Gastrocnemius medialis (tissue), 4 donors: Measurements from ENCODE around the gene RPL36AL. TPM values are rescaled to one million over a fixed set of nuclear protein-coding genes. Genes with fewer than 3 reads are reported as not detected.

Source experiments
- ATAC-seq, 2 donors: fragments of 150-250 bp; one replicate each; pipeline ENCODE4 v1.9.1; 2016
- DNase-seq, 2 donors: peaks; one replicate each; pipeline ENCODE4 v3.0.0-alpha.2; 2019
- H3K27ac ChIP-seq, 4 donors: fragments of 200-600 bp; sonication (generic); 1 replicate in 1 of 4; 2 replicates in 3 of 4; pipeline ENCODE4 v1.5.1; 2016 to 2018; ENCODE audit warnings: mild to moderate bottlenecking in 2 of 4, moderate library complexity in 1 of 4
- H3K27me3 ChIP-seq, 3 donors: fragments of 200-600 bp; sonication (generic) in 2 of 3; 1 replicate in 1 of 3; 2 replicates in 2 of 3; pipeline versions ENCODE4 v1.5.1 to v1.6.0; 2016 to 2019; ENCODE audit warnings: mild to moderate bottlenecking in 1 of 3, moderate library complexity in 1 of 3
- H3K36me3 ChIP-seq, 2 donors: fragments of 200-600 bp; sonication (generic) in 1 of 2; one replicate each; pipeline ENCODE4 v1.5.1; 2017 to 2018
- H3K4me1 ChIP-seq, 2 donors: fragments of 200-600 bp; sonication (generic) in 1 of 2; one replicate each; pipeline ENCODE4 v1.5.1; 2016 to 2017; ENCODE audit warnings: mild to moderate bottlenecking in 2 of 2
- H3K4me3 ChIP-seq, 4 donors: fragments of 200-600 bp; sonication (generic) in 3 of 4; 1 replicate in 1 of 4; 2 replicates in 3 of 4; pipeline ENCODE4 v1.5.1; 2016 to 2019; ENCODE audit warnings: mild to moderate bottlenecking in 2 of 4
- H3K9me3 ChIP-seq, 3 donors: fragments of 200-600 bp; sonication (generic) in 2 of 3; 1 replicate in 1 of 3; 2 replicates in 2 of 3; pipeline ENCODE4 v1.5.1; 2016 to 2019
- POLR2A ChIP-seq, 2 donors: fragments of 450-650 bp; IDR thresholded peaks; one replicate each; pipeline ENCODE4 v1.6.1; 2017; ENCODE audit warnings: antibody characterized with exemption in 2 of 2, mild to moderate bottlenecking in 2 of 2, moderate library complexity in 2 of 2
- in situ Hi-C, 4 donors: fragments of 200-750 bp; cut with MboI; loops; one replicate each; pipeline versions ENCODE4 v1.15.0 to v1.8.0; 2017; ENCODE audit warnings: low sequenced_read_pairs in 4 of 4
- intact Hi-C: fragments of 100-400 bp; cut with DNase I; formaldehyde crosslinking; loops from one replicate; pipeline ENCODE4 v1.15.1; 2023; ENCODE audit warnings: low total_unique reads
- total RNA-seq, 4 donors: library from RNA; depleted of rRNA; stranded (reverse); fragments of >200 nt; gene quantifications; one replicate each; pipeline versions ENCODE4 v1.1.0 to v1.2.3, GENCODE V29; 2016
- TF ChIP-seq, protein P1 (sequence below), 5 experiments: fragments of 450-650 bp in 3 of 5; fragments of 200-600 bp in 2 of 5; sonication (generic) in 2 of 5; IDR thresholded peaks in 4 of 5; conservative IDR thresholded peaks in 1 of 5; 1 replicate in 4 of 5; 2 replicates in 1 of 5; pipeline ENCODE4 v1.5.1; 2016 to 2019; ENCODE audit warnings: antibody characterized with exemption in 5 of 5, mild to moderate bottlenecking in 3 of 5, moderate library complexity in 3 of 5

RPL36AL gene
- total RNA-seq, 4 donors from 2014 or later: 156 to 226 (median 203) TPM

DNA sequence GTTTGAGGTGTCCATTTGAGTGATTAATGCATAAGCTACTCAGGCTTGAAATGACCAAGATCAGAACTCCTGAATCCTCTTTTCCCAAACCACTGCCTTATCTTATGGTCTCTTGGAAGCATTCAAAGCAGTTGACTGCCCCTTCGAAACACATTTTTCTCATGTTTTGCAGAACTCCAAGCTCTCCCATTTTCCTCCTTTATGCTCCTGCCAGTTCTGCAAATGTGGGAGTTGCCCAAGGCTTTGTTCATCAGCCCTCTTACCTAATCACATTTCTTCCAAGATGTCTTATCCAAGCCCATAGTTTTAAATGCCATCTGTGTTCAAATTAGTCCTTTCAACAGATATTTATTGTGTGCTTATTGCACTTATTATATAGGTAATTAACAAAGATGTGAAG is 16.4 kb upstream of the RPL36AL start:
- Histone ChIP-seq H3K27ac (peak overlapping the region in 3 of 4 donors; percentile 10 to 92 (median 52)), H3K4me3 (no peak overlapping the region), H3K9me3 (no peaks in the 10 kb centered on the region), H3K27me3 (no peaks in the 10 kb centered on the region), H3K36me3 (peaks cover 0 to 3% of the 10 kb centered on the region in 2 donors), H3K4me1 (peaks cover 21 to 33% of the 10 kb centered on the region in 2 donors)
- TF ChIP-seq POLR2A (IDR thresholded peaks at IDR 0.05): no peak
- TF ChIP-seq, protein P1, sequence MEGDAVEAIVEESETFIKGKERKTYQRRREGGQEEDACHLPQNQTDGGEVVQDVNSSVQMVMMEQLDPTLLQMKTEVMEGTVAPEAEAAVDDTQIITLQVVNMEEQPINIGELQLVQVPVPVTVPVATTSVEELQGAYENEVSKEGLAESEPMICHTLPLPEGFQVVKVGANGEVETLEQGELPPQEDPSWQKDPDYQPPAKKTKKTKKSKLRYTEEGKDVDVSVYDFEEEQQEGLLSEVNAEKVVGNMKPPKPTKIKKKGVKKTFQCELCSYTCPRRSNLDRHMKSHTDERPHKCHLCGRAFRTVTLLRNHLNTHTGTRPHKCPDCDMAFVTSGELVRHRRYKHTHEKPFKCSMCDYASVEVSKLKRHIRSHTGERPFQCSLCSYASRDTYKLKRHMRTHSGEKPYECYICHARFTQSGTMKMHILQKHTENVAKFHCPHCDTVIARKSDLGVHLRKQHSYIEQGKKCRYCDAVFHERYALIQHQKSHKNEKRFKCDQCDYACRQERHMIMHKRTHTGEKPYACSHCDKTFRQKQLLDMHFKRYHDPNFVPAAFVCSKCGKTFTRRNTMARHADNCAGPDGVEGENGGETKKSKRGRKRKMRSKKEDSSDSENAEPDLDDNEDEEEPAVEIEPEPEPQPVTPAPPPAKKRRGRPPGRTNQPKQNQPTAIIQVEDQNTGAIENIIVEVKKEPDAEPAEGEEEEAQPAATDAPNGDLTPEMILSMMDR (IDR thresholded peaks at IDR 0.05 in 4 of 5, conservative IDR thresholded peaks at IDR 0.05 in 1 of 5): no peak
- no peak for DNase-seq
- intact Hi-C loops (loop anchor here (10.0 kb wide), 1 partner anchor 468 kb away; no protein-coding TSS in a partner anchor), in situ Hi-C loops (loop anchor here in 3 of 4 donors (10.0 to 25.0 kb wide), 4 partner anchors 52 to 475 kb away; partner anchors contain the start of genes KLHDC2 (in 2 of the 3), VCPKMT (in 2 of the 3) and RPS29 (in 1 of the 3))
- no peak for ATAC-seq

DNA sequence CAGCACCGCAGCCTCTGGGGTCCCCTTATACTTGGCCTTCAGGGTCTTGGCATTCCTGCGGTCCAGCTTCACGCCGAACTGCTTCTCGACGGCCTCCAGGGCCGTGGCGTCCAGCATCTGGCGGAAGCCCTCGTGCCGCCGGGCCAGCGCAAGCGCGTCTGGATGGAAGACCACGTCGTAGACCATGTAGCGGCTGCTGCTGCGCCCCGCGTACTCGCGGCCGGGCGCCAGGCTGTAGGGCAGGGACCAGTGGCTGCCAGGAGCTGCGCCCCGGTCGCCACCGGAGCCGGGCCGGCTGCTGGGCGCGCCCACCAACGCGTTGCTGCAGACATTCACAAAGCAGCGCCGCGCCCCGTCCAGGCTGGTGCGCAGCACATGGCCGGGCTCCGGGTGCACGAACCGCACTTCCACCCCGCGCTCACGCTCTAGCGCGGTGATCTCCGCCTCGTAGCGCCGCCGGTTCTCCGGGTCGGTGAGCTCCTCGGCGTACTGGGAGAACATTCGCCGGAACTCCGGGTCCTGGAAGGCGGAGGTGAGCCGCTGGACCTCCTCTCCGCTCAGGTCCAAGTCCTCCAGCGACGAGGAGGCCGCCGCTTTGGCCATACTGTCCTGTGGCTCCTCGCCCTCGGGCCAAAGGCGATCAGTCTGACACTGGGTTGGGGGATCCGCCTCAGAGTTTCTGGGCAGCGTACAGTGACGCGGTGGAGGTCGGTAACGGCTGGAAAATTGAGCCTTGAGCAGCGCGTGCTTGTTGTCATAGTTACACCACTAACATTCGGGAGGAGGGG is 14.3 kb upstream of the RPL36AL start, which contains the start of gene DNAAF2:
Gene DNAAF2 (minus strand): TSS at position 698 of the 788 bp plus-strand sequence. CDS start 95 bp downstream, at position 603.
- peak; percentile 34 to 39 for DNase-seq
- Histone ChIP-seq H3K4me3 (peak within 1 kb of the TSS; percentile 83 to 99 (median 90)), H3K27me3 (no peaks in the 10 kb centered on the region), H3K4me1 (peaks cover 18 to 34% of the 10 kb centered on the region in 2 donors), H3K36me3 (peaks cover 0 to 3% of the 10 kb centered on the region in 2 donors), H3K9me3 (no peaks in the 10 kb centered on the region), H3K27ac (peak within 1 kb of the TSS; percentile 92 to 100 (median 97))
- ATAC-seq: peak; percentile 48 to 60
- TF ChIP-seq, protein P1 (IDR thresholded peaks at IDR 0.05 in 4 of 5, conservative IDR thresholded peaks at IDR 0.05 in 1 of 5): no peak
- no peak for TF ChIP-seq POLR2A (IDR thresholded peaks at IDR 0.05)
- in situ Hi-C loops: loop anchor here in 3 of 4 donors (10.0 to 25.0 kb wide), 4 partner anchors 50 to 478 kb away; partner anchors contain the start of genes KLHDC2 (in 2 of the 3), VCPKMT (in 2 of the 3) and RPS29 (in 1 of the 3)
- intact Hi-C loops: loop anchor here (1.0 to 10.0 kb wide), 6 partner anchors 14 to 470 kb away; partner anchors contain the start of genes KLHDC1, KLHDC2, MGAT2 and NEMF

DNA sequence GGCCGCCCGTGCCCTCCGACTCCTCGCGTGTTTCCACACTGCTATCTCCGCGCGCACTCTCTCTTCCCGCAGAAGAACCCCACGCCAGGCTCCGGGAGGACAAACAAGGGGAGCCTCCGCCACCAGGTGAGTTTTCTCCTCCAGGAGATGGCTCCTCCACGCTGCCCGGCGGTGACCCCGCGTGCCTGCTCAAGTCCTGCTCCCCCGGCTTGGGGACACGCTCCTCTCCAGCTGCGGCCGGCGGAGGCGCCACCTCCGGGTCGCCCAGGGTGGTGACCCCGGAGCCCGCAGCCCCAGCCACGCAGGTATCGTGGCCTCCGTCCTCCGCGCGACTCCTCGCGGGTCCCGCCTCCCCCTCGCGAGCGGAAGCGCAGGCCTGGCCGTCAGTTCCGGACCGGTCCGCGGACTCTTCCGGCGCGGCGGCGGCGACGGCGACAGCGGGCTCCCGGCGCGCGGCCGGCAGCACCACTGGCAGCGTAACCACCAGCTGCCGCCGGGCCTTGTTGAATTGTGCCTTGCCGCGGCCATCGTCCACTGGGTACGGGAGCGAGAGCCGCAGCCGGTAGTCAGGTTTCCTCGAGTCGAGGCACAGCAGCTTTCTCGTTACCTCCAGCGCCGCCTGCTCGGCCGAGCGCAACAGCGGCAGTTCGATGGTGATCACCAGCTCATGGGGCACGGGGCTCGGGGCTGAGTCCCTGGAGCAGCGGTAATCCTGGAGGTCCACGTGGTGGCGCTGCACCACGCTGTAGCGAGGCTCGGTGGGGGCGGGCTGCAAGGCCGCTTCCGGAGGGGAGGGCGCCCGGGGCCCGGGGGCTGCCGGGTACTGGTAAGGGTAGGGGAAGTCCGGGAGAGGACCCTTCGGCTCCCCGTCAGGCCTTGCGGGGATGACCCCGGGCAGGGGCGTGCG is 13.5 kb upstream of the RPL36AL start:
- Histone ChIP-seq H3K27ac (peak overlapping the region; percentile 92 to 100 (median 97)), H3K36me3 (peaks cover 0 to 3% of the 10 kb centered on the region in 2 donors), H3K4me3 (peak overlapping the region; percentile 83 to 99 (median 90)), H3K9me3 (no peaks in the 10 kb centered on the region), H3K4me1 (peaks cover 18 to 34% of the 10 kb centered on the region in 2 donors), H3K27me3 (no peaks in the 10 kb centered on the region)
- DNase-seq (peak; percentile 91), ATAC-seq (peak; percentile 88 to 89)
- in situ Hi-C loops (loop anchor here in 3 of 4 donors (10.0 to 25.0 kb wide), 4 partner anchors 49 to 478 kb away; partner anchors contain the start of genes KLHDC2 (in 2 of the 3), VCPKMT (in 2 of the 3) and RPS29 (in 1 of the 3)), intact Hi-C loops (loop anchor here (1.0 to 10.0 kb wide), 6 partner anchors 14 to 471 kb away; partner anchors contain the start of genes KLHDC1, KLHDC2, MGAT2 and NEMF)
- TF ChIP-seq POLR2A (IDR thresholded peaks at IDR 0.05): peak; percentile 90 to 91
- TF ChIP-seq, protein P1 (IDR thresholded peaks at IDR 0.05 in 4 of 5, conservative IDR thresholded peaks at IDR 0.05 in 1 of 5): peak; percentile 67 to 88 (median 81)
